Upper lobe of left lung (tissue), 4 donors: Measurements from ENCODE around the gene PRKACB.

Experiments
- EP300 ChIP-seq, 4 donors: sonication (generic); formaldehyde crosslinking; IDR thresholded peaks; one replicate each; pipeline ENCODE4 v1.5.1; 2017; ENCODE audit warnings: antibody characterized with exemption in 4 of 4, control low read depth in 2 of 4
- POLR2A ChIP-seq, 4 donors: fragments of 450-650 bp; IDR thresholded peaks; one replicate each; pipeline ENCODE4 v1.5.1; 2016 to 2017; ENCODE audit warnings: antibody characterized with exemption in 4 of 4, mild to moderate bottlenecking in 2 of 4
- POLR2AphosphoS5 ChIP-seq, 2 donors: sonication (generic); formaldehyde crosslinking; IDR thresholded peaks; one replicate each; pipeline ENCODE4 v1.5.1; 2017; ENCODE audit warnings: antibody characterized with exemption in 2 of 2
- TF ChIP-seq, protein P1 (sequence below), 6 experiments: fragments of 450-650 bp in 4 of 6; fragments of 200-600 bp in 2 of 6; sonication (generic) in 2 of 6; IDR thresholded peaks; one replicate each; pipeline ENCODE4 v1.5.1; 2016 to 2019; ENCODE audit warnings: antibody characterized with exemption in 6 of 6

DNA sequence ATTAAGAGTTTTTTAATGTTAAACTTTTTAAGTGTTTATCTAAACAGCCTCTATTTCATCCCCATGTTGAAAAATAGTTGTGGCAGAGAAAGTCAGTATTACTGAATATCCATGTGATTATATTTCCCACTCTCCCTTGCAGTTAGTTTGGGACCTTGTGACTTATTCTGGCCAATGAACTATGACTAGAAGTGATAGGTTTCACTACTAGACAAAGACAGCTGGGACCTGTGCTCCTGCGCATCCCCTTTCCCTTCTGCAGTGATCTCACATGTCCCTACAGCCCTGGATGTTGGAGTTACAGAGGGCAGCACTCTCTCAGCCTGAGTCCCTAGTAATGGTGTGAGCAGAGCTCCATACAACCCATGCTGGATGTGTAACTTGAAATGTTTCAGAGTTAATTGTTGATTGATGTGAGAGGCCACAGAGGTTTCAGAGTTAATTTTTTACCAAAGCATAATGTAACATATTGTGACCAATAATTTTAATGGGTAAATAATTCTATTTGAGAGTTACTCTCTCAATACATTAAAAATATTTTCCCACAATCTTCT is 138.8 kb downstream of the PRKACB start:
- TF ChIP-seq, protein P1, sequence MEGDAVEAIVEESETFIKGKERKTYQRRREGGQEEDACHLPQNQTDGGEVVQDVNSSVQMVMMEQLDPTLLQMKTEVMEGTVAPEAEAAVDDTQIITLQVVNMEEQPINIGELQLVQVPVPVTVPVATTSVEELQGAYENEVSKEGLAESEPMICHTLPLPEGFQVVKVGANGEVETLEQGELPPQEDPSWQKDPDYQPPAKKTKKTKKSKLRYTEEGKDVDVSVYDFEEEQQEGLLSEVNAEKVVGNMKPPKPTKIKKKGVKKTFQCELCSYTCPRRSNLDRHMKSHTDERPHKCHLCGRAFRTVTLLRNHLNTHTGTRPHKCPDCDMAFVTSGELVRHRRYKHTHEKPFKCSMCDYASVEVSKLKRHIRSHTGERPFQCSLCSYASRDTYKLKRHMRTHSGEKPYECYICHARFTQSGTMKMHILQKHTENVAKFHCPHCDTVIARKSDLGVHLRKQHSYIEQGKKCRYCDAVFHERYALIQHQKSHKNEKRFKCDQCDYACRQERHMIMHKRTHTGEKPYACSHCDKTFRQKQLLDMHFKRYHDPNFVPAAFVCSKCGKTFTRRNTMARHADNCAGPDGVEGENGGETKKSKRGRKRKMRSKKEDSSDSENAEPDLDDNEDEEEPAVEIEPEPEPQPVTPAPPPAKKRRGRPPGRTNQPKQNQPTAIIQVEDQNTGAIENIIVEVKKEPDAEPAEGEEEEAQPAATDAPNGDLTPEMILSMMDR (IDR thresholded peaks at IDR 0.05), result no peak
- TF ChIP-seq POLR2A (IDR thresholded peaks at IDR 0.05) (no peak), POLR2AphosphoS5 (IDR thresholded peaks at IDR 0.05) (no peak), EP300 (IDR thresholded peaks at IDR 0.05) (no peak)
